Vagina (tissue), 2 donors: Measurements from ENCODE around the gene MS4A18.

Experiments used
- POLR2A ChIP-seq, 2 donors: fragments of 450-650 bp; IDR thresholded peaks; one replicate each; pipeline ENCODE4 v1.6.1; 2017; ENCODE audit warnings: antibody characterized with exemption in 2 of 2, mild to moderate bottlenecking in 2 of 2, moderate library complexity in 2 of 2
- TF ChIP-seq, protein P1 (sequence below), 3 experiments: fragments of 450-650 bp in 2 of 3; fragments of 200-600 bp in 1 of 3; sonication (generic) in 1 of 3; IDR thresholded peaks; one replicate each; pipeline ENCODE4 v1.5.1; 2017 to 2019; ENCODE audit warnings: antibody characterized with exemption in 3 of 3, mild to moderate bottlenecking in 2 of 3, moderate library complexity in 2 of 3

DNA sequence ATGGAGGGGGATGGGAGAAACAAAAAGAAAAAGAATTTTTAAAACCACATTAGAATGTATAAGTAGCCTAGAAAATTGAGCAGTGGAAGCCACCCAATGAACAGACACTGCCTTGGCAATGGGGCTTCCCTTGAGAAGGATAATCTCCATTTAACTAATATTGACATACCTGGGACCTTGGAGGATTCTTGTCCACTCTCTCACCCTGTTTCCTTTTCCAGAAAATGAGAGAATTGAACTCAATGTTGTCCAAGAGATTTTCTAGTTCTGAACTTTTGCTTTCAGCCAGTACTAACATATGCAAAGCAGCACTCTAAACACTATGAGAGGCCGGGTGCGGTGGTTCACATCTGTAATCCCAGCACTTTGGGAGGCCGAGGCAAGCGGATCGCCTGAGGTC, 24.6 kb upstream of the MS4A18 start:
- TF ChIP-seq, protein P1, sequence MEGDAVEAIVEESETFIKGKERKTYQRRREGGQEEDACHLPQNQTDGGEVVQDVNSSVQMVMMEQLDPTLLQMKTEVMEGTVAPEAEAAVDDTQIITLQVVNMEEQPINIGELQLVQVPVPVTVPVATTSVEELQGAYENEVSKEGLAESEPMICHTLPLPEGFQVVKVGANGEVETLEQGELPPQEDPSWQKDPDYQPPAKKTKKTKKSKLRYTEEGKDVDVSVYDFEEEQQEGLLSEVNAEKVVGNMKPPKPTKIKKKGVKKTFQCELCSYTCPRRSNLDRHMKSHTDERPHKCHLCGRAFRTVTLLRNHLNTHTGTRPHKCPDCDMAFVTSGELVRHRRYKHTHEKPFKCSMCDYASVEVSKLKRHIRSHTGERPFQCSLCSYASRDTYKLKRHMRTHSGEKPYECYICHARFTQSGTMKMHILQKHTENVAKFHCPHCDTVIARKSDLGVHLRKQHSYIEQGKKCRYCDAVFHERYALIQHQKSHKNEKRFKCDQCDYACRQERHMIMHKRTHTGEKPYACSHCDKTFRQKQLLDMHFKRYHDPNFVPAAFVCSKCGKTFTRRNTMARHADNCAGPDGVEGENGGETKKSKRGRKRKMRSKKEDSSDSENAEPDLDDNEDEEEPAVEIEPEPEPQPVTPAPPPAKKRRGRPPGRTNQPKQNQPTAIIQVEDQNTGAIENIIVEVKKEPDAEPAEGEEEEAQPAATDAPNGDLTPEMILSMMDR (IDR thresholded peaks at IDR 0.05) = no peak
- no peak for TF ChIP-seq POLR2A (IDR thresholded peaks at IDR 0.05)
